Keratinocyte (primary cell): ENCODE results near the gene CHCHD6. TPM values are rescaled to one million over a fixed set of nuclear protein-coding genes. Genes with fewer than 3 reads are reported as not detected.

Source experiments
- DNase-seq: peaks from one replicate; pipeline ENCODE4 v3.0.0-alpha.2; 2011; ENCODE audit warnings: low read depth, missing footprints, low spot score
- FAIRE-seq: peaks from 2 replicates; lab custom pipeline; 2011; peaks lifted over from hg19 to GRCh38; lab: Jason Lieb, UNC
- H2AFZ ChIP-seq: 2 replicates; pipeline ENCODE4 v1.6.0; 2012; ENCODE audit warnings: low read length, control low read depth, inconsistent platforms; ENCODE audit not compliant: control insufficient read depth
- H3K27ac ChIP-seq: 2 replicates; pipeline ENCODE4 v1.5.1; 2011; ENCODE audit warnings: low read length; ENCODE audit not compliant: control insufficient read depth, insufficient read depth
- H3K27me3 ChIP-seq: 3 replicates; pipeline ENCODE4 v1.6.0; 2011; ENCODE audit warnings: low read length; ENCODE audit not compliant: control insufficient read depth, insufficient read depth; ENCODE audit errors: extremely low read depth
- H3K36me3 ChIP-seq, 2 experiments: 2 replicates in 1 of 2; 3 replicates in 1 of 2; pipeline ENCODE4 v1.5.1; 2011; ENCODE audit warnings: low read length in 2 of 2, mild to moderate bottlenecking in 1 of 2; ENCODE audit not compliant: control insufficient read depth in 2 of 2, insufficient read depth in 2 of 2; ENCODE audit errors: extremely low read depth in 1 of 2
- H3K4me1 ChIP-seq: 3 replicates; pipeline ENCODE4 v1.5.1; 2011; ENCODE audit warnings: low read length; ENCODE audit not compliant: control insufficient read depth, insufficient read depth; ENCODE audit errors: extremely low read depth
- H3K4me2 ChIP-seq: 3 replicates; pipeline ENCODE4 v1.6.0; 2011; ENCODE audit warnings: low read depth, low read length; ENCODE audit not compliant: control insufficient read depth, insufficient read depth; ENCODE audit errors: extremely low read depth
- H3K4me3 ChIP-seq, 3 experiments: fragments of 200-600 bp in 1 of 3; sonication (generic) in 1 of 3; 2 replicates in 2 of 3; 3 replicates in 1 of 3; pipeline ENCODE4 v1.5.1; 2011 to 2016; ENCODE audit warnings: low read length in 3 of 3, mild to moderate bottlenecking in 3 of 3, control low read depth in 2 of 3, inconsistent platforms in 1 of 3, low read depth in 1 of 3, mixed read lengths in 1 of 3, mixed run types in 1 of 3, moderate library complexity in 1 of 3; ENCODE audit not compliant: control insufficient read depth in 2 of 3, insufficient read depth in 2 of 3; ENCODE audit errors: extremely low read depth in 1 of 3
- H3K79me2 ChIP-seq: 2 replicates; pipeline ENCODE4 v1.6.0; 2012; ENCODE audit warnings: low read length; ENCODE audit not compliant: control insufficient read depth, insufficient read depth
- H3K9ac ChIP-seq: 3 replicates; pipeline ENCODE4 v1.6.0; 2011; ENCODE audit warnings: low read length; ENCODE audit not compliant: control insufficient read depth, insufficient read depth; ENCODE audit errors: extremely low read depth
- H3K9me1 ChIP-seq: 3 replicates; pipeline ENCODE4 v1.6.0; 2011; ENCODE audit warnings: low read length; ENCODE audit not compliant: control insufficient read depth, insufficient read depth; ENCODE audit errors: extremely low read depth
- H3K9me3 ChIP-seq: 2 replicates; pipeline ENCODE4 v1.5.1; 2012; ENCODE audit warnings: low read depth, low read length; ENCODE audit not compliant: control insufficient read depth
- H4K20me1 ChIP-seq: 3 replicates; pipeline ENCODE4 v1.6.0; 2011; ENCODE audit warnings: low read length; ENCODE audit not compliant: control insufficient read depth, insufficient read depth; ENCODE audit errors: extremely low read depth
- EZH2 ChIP-seq: IDR thresholded peaks from one replicate; pipeline ENCODE4 v1.6.1; 2012; ENCODE audit warnings: inconsistent platforms, mild to moderate bottlenecking, low read length, moderate library complexity
- dilution Hi-C: fragments of 300-500 bp; cut with MboI; formaldehyde crosslinking; loops from one replicate; pipeline ENCODE4 v1.7.0; 2020; ENCODE audit warnings: low sequenced_read_pairs; ENCODE audit not compliant: extremely low pct_ligation_motif_present
- polyA plus RNA-seq, 5 experiments: library from polyadenylated mRNA; depleted of rRNA in 3 of 5; stranded (reverse) in 3 of 5; stranded (forward) in 1 of 5; unstranded in 1 of 5; fragments of >200 nt; gene quantifications; 1 replicate in 1 of 5; 2 replicates in 3 of 5; 3 replicates in 1 of 5; pipeline versions ENCODE4 v1.2.1 to v1.2.3, GENCODE V29; 2011 to 2012; ENCODE audit warnings: missing spikeins in 2 of 5, low read depth in 1 of 5, low replicate concordance in 1 of 5
- TF ChIP-seq, protein P1 (sequence below), 3 experiments: IDR thresholded peaks in 1 of 3; conservative IDR thresholded peaks in 1 of 3; optimal IDR thresholded peaks in 1 of 3; 2 replicates in 2 of 3; 3 replicates in 1 of 3; pipeline versions ENCODE3 to v1.5.1; 2011; ENCODE audit warnings: low read length in 3 of 3, mild to moderate bottlenecking in 3 of 3, moderate library complexity in 2 of 3, control low read depth in 1 of 3, inconsistent platforms in 1 of 3; ENCODE audit not compliant: insufficient read depth in 2 of 3; ENCODE audit errors: extremely low read depth in 1 of 3

CHCHD6 gene
- polyA plus RNA-seq, 1 donor (not counting 4 experiments of a cell fraction or from before 2014, with no cell fraction given): 21.7 TPM

GRCh38 chr3:126964261-126964660 is 260.2 kb downstream of the CHCHD6 start:
- H3K27ac ChIP-seq: no peak overlapping the region
- H3K9ac ChIP-seq: no peak overlapping the region
- DNase-seq (no peak), FAIRE-seq (no peak)
- no peaks in the 10 kb centered on the region for H4K20me1 ChIP-seq
- no peaks in the 10 kb centered on the region for H3K9me3 ChIP-seq
- H3K9me1 ChIP-seq: no peaks in the 10 kb centered on the region
- no peak overlapping the region for H3K4me2 ChIP-seq
- H3K79me2 ChIP-seq: no peaks in the 10 kb centered on the region
- H3K27me3 ChIP-seq: no peaks in the 10 kb centered on the region
- H3K4me1 ChIP-seq: peaks cover 30% of the 10 kb centered on the region
- no peaks in the 10 kb centered on the region for H3K36me3 ChIP-seq
- H3K4me3 ChIP-seq: no peak overlapping the region
- H2AFZ ChIP-seq: no peak overlapping the region
- dilution Hi-C loops: no loop called here
- no peak for TF ChIP-seq EZH2
- TF ChIP-seq, protein P1, sequence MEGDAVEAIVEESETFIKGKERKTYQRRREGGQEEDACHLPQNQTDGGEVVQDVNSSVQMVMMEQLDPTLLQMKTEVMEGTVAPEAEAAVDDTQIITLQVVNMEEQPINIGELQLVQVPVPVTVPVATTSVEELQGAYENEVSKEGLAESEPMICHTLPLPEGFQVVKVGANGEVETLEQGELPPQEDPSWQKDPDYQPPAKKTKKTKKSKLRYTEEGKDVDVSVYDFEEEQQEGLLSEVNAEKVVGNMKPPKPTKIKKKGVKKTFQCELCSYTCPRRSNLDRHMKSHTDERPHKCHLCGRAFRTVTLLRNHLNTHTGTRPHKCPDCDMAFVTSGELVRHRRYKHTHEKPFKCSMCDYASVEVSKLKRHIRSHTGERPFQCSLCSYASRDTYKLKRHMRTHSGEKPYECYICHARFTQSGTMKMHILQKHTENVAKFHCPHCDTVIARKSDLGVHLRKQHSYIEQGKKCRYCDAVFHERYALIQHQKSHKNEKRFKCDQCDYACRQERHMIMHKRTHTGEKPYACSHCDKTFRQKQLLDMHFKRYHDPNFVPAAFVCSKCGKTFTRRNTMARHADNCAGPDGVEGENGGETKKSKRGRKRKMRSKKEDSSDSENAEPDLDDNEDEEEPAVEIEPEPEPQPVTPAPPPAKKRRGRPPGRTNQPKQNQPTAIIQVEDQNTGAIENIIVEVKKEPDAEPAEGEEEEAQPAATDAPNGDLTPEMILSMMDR (optimal IDR thresholded peaks at IDR 0.05 in 1 of 3, IDR thresholded peaks at IDR 0.05 in 1 of 3, conservative IDR thresholded peaks at IDR 0.05 in 1 of 3; ENCODE audit: extremely low read depth in 1 of 3, insufficient read depth in 2 of 3, low read length in 3 of 3): no peak

- Histone ChIP-seq H2AFZ (no peak overlapping the region), H3K9me1 (no peaks in the 10 kb centered on the region), H3K27ac (no peak overlapping the region), H3K36me3 (no peaks in the 10 kb centered on the region), H3K4me3 (no peak overlapping the region), H3K4me2 (no peak overlapping the region), H3K27me3 (no peaks in the 10 kb centered on the region), H3K9me3 (no peaks in the 10 kb centered on the region), H3K4me1 (peaks cover 26% of the 10 kb centered on the region), H3K9ac (no peak overlapping the region), H3K79me2 (no peaks in the 10 kb centered on the region), H4K20me1 (no peaks in the 10 kb centered on the region)
- TF ChIP-seq EZH2: no peak
- TF ChIP-seq, protein P1 (optimal IDR thresholded peaks at IDR 0.05 in 1 of 3, IDR thresholded peaks at IDR 0.05 in 1 of 3, conservative IDR thresholded peaks at IDR 0.05 in 1 of 3; ENCODE audit: extremely low read depth in 1 of 3, insufficient read depth in 2 of 3, low read length in 3 of 3): no peak
- dilution Hi-C loops: no loop called here
- DNase-seq (no peak), FAIRE-seq (no peak)
Measured at GRCh38 chr3:126964950-126965349, 260.9 kb downstream of the CHCHD6 start.
